Lower leg skin (tissue), 4 donors: ENCODE data around the gene CDK15. TPM values are rescaled to one million over a fixed set of nuclear protein-coding genes. Genes with fewer than 3 reads are reported as not detected.
"Not testable (repeated sequence)": the region's sequence is repeated elsewhere in the genome, so short reads cannot be mapped to it uniquely, and the experiment has no call there.

Experiments used
- DNase-seq, 2 donors: peaks; one replicate each; pipeline ENCODE4 v3.0.0-alpha.2; 2019; ENCODE audit warnings: low spot score in 2 of 2
- H3K4me3 ChIP-seq: fragments of 200-600 bp; sonication (generic); 2 replicates; pipeline ENCODE4 v1.5.1; 2017; ENCODE audit warnings: mild to moderate bottlenecking, low read depth; ENCODE audit not compliant: poor library complexity, severe bottlenecking
- CTCF ChIP-seq, 3 donors: fragments of 450-650 bp; IDR thresholded peaks; one replicate each; pipeline ENCODE4 v1.5.1; 2016; ENCODE audit warnings: antibody characterized with exemption in 3 of 3, mild to moderate bottlenecking in 3 of 3, moderate library complexity in 2 of 3
- POLR2A ChIP-seq, 2 donors: fragments of 450-650 bp; IDR thresholded peaks; one replicate each; pipeline ENCODE4 v1.6.1; 2016 to 2017; ENCODE audit warnings: antibody characterized with exemption in 2 of 2, mild to moderate bottlenecking in 1 of 2, moderate library complexity in 1 of 2
- WGBS, 2 donors: methylation state at CpG; one replicate each; pipeline ENCODE4 v1.1.5; 2018; 5-methylcytosine and 5-hydroxymethylcytosine counted together
- intact Hi-C: fragments of 100-400 bp; cut with DNase I; formaldehyde crosslinking; loops from one replicate; pipeline ENCODE4 v1.15.0; 2023; ENCODE audit warnings: low total_unique reads
- total RNA-seq, 4 donors: library from RNA; depleted of rRNA; stranded (reverse); fragments of >200 nt; gene quantifications; one replicate each; pipeline ENCODE4 v1.1.0, GENCODE V29; 2016

Gene CDK15
- total RNA-seq, result under 1 TPM; 0.27 to 0.91 (median 0.38) TPM

- intact Hi-C loops, result no loop called here
- WGBS, 2 donors, result 32 to 38% methylated on average over 10 of the region's 10 CpGs
- DNase-seq, result no peak
- TF ChIP-seq CTCF (IDR thresholded peaks at IDR 0.05), result no peak
- no peak for TF ChIP-seq POLR2A (IDR thresholded peaks at IDR 0.05)
- H3K4me3 ChIP-seq, result no peak within 1 kb of the TSS
These were observed at the start of gene CDK15 for GRCh38 chr2:201806442-201807170. CDK15 (plus strand) TSS chr2:201806537; CDS start chr2:201806665, 128 bp downstream.

GRCh38 chr2:201758234-201758633, 48.1 kb upstream of the CDK15 start:
- TF ChIP-seq CTCF (IDR thresholded peaks at IDR 0.05), result no peak
- no peak for TF ChIP-seq POLR2A (IDR thresholded peaks at IDR 0.05)
- H3K4me3 ChIP-seq, result no peak overlapping the region
- DNase-seq, result no peak
- WGBS, 2 donors, result 0% methylated on average over 1 of the region's 1 CpG
- intact Hi-C loops, result no loop called here

- 87 to 89% methylated on average over 3 of the region's 3 CpGs for WGBS, 2 donors
- no peak for DNase-seq
- intact Hi-C loops, result no loop called here
- H3K4me3 ChIP-seq, result no peak overlapping the region
- TF ChIP-seq POLR2A (IDR thresholded peaks at IDR 0.05) (no peak), CTCF (IDR thresholded peaks at IDR 0.05) (no peak)
These were observed 47.5 kb upstream of the CDK15 start for GRCh38 chr2:201758873-201759272.

- intact Hi-C loops, result no loop called here
- H3K4me3 ChIP-seq, result no peak overlapping the region
- no peak for DNase-seq
- 100% methylated on average over 1 of the region's 1 CpG for WGBS, 2 donors
- TF ChIP-seq CTCF (IDR thresholded peaks at IDR 0.05), result no peak
- TF ChIP-seq POLR2A (IDR thresholded peaks at IDR 0.05), result no peak
These were observed 46.8 kb upstream of the CDK15 start for GRCh38 chr2:201759567-201759966.

GRCh38 chr2:201761101-201761500, 45.2 kb upstream of the CDK15 start:
- H3K4me3 ChIP-seq, result no peak overlapping the region
- 95 to 96% methylated on average over 4 of the region's 4 CpGs for WGBS, 2 donors
- intact Hi-C loops, result no loop called here
- DNase-seq, result no peak
- no peak for TF ChIP-seq CTCF (IDR thresholded peaks at IDR 0.05)
- no peak for TF ChIP-seq POLR2A (IDR thresholded peaks at IDR 0.05)

- WGBS, 2 donors, result 96% methylated on average over 7 of the region's 7 CpGs
- H3K4me3 ChIP-seq, DNase-seq, intact Hi-C loops: not testable (repeated sequence)
These were observed 41.9 kb upstream of the CDK15 start for GRCh38 chr2:201764469-201764868.
